Measurements from ENCODE around the gene MBTD1.

DNA sequence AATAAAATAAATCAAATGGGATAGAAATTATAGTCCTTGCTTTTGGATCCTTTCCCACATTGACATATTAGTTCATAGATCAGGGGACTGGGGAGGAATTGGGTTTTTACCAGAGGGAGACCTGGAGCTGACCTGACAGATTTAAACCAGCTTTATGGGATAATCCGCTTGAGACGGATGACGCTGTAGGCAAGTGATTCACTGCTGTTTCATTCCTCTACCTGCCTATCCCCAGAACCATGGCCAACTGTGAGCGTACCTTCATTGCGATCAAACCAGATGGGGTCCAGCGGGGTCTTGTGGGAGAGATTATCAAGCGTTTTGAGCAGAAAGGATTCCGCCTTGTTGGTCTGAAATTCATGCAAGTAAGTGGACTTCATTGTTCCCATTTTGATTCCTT is 104.4 kb downstream of the MBTD1 start:
- TF ChIP-seq EZH2 (IDR thresholded peaks at IDR 0.05; ENCODE audit: insufficient read depth, poor library complexity, severe bottlenecking) (no peak), EZH2phosphoT487 (IDR thresholded peaks at IDR 0.05; ENCODE audit: insufficient read depth, low read depth) (no peak)
